GM12874 (cell line): ENCODE data around the gene APPL2.

ENCODE experiments used
- TF ChIP-seq, protein P1 (sequence below): IDR thresholded peaks from 2 replicates; pipeline ENCODE4 v1.5.1; 2011; ENCODE audit warnings: low read depth, mild to moderate bottlenecking, control low read depth, low read length, moderate library complexity; ENCODE audit not compliant: insufficient read depth

The APPL2 gene

DNA sequence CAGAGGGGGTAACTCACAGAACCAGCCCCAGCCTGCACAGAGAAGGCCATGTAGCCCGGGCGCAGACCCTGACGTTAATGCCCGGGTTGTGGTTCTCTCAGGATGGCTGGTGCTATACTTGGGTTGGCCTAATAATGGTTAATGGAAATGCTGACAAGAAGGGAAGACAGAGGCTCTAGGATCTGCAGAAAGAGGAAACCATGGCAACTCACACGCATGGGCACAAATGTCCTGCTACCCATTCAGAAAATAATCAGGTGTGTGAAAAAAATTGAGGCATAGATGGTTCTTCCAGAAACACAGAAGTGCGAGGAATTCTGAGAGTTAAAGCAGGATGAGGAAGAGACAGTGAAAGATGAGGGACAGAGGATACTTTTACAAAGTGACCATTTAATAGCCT, 33.8 kb downstream of the APPL2 start:
- TF ChIP-seq, protein P1, sequence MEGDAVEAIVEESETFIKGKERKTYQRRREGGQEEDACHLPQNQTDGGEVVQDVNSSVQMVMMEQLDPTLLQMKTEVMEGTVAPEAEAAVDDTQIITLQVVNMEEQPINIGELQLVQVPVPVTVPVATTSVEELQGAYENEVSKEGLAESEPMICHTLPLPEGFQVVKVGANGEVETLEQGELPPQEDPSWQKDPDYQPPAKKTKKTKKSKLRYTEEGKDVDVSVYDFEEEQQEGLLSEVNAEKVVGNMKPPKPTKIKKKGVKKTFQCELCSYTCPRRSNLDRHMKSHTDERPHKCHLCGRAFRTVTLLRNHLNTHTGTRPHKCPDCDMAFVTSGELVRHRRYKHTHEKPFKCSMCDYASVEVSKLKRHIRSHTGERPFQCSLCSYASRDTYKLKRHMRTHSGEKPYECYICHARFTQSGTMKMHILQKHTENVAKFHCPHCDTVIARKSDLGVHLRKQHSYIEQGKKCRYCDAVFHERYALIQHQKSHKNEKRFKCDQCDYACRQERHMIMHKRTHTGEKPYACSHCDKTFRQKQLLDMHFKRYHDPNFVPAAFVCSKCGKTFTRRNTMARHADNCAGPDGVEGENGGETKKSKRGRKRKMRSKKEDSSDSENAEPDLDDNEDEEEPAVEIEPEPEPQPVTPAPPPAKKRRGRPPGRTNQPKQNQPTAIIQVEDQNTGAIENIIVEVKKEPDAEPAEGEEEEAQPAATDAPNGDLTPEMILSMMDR, result no peak

DNA sequence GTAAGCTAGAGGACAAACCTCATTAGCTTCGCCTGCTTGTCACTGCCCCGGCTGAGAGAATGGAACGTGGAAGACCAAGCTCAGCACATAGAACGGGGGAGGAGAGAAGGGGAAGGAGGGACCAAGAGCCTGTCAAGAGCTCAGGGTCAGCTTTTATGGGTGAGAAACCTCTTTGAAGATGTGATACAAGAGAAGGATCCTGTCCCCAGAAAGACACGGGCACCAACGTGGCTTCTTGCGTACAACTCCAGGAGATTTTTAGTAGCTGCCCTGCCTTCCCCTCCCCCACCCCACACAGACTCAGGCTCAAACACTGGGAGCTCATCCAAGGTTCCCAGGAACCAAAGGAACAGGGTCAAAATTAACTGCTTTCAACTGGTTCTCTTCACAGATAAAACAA, 34.7 kb downstream of the APPL2 start:
- TF ChIP-seq, protein P1, result no peak

DNA sequence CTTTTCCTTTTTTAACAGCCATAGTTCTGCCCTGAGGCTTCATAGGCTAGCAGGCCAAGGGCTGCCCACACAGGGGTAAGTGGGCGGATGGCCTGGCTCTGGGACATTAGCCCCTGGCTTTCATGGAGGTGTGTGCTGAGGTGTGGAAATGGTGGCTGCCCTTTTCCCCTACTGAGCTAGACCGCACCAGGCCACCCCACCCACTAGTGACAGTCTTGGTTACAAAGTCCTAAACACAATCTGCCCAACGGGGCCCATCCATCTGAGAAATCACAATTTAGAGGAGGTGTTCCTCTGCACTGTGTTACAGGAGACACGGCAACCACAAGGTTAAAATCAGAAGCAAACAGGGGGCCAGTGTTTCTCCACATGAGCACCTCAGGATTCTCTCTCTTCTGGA, 35.6 kb downstream of the APPL2 start:
- TF ChIP-seq, protein P1, result no peak

DNA sequence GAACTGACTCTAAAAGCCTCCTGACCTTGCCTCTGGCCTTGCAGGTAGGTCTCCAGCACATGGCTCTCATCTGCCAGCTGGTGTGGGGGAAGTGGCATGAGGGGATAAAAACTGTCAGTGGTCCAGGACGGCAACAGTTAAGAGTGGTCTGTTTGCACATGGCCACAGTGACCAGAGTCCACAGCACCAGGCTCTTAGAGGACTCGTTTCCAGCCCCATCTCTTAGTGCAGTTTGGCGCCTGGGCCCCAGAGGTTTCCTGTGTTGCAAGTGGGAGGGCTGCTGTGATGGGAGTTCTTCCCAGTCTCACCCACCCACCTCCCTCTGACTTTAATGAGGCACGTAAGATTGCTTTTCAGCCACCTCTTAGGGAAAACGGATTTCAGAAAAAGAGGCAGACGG, 37.0 kb downstream of the APPL2 start:
- TF ChIP-seq, protein P1, result no peak

DNA sequence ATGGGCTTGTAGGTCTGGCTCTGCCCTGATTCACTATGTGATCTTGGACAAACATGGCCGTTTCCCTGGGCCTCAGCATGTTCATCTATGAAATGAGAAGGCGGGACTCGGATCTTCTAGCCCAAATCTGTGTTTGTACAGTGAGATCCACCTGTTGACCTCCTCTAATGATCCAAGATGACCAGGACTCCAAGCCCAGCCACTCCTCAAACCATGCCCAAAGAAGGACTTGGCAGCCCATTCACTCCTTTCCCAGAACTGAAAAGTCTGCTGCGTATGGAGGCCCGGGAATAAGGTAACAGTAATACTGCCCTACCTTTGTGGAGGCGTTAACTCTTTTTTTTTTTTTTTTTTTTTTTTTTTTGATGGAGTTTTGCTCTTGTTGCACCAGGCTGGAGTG, 39.9 kb downstream of the APPL2 start:
- TF ChIP-seq, protein P1, result no peak

DNA sequence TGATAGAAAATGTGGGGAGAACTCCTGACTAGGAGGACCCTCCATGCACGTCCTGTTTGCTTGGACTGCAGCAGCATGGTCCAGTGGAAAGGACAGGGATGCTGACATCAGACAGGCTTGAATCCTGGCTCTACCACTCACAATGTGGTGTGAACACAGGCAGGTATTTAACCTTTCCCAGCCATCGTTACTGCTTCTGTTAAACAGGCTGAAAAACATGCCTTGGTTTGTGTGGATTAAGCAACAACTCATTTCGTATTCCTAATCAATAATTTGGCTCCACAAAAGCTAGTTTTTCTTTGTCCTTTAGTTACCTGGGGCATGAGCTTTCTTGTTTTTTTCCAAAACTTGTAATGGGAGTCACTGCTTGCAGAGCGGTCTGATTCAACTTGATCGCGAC, 41.0 kb downstream of the APPL2 start:
- TF ChIP-seq, protein P1, result no peak

DNA sequence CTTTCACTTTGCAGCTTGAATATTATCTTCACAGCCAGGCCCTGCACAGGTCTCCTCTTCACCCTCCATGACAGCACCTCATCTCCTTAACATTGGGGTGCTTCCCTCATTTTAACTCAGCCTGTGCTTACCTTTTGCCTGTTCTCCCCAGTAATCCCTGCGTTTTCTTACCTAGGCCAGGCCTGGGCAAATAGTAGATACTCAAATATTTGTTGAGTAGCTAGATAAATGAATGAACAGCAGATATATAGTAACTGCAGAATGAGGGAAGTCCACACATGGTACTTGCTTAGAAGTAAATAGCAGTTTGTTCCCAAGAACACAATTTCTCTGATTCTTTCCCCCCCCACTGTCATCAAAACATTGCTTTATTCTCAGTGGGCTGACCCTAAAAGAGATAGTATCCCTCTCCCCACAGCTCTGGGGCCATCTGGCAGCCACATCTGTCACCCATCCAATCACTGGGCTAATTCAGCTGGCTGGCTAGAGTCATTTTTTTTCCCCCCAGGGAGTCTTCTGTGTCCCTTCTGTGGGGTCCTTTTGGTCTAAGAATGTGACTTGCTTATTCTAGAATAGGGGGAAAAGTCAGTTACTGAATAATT, 43.2 kb downstream of the APPL2 start:
- TF ChIP-seq, protein P1, result no peak
